Medulla oblongata (tissue), 1 donor: ENCODE measurements around the gene SNAP91.
"Not testable (repeated sequence)": the region's sequence is repeated elsewhere in the genome, so short reads cannot be mapped to it uniquely, and the experiment has no call there.

ENCODE experiments used
- DNase-seq: peaks from one replicate; pipeline ENCODE4 v3.0.0-alpha.2; 2015; ENCODE audit errors: extremely low spot score

The SNAP91 gene

GRCh38 chr6:83708970-83709747 lies at the start of gene SNAP91:
TSS of gene SNAP91 (minus strand) at chr6:83709101. CDS start at chr6:83707927, 1,174 bp downstream.
- peak; percentile 57 for DNase-seq

DNA sequence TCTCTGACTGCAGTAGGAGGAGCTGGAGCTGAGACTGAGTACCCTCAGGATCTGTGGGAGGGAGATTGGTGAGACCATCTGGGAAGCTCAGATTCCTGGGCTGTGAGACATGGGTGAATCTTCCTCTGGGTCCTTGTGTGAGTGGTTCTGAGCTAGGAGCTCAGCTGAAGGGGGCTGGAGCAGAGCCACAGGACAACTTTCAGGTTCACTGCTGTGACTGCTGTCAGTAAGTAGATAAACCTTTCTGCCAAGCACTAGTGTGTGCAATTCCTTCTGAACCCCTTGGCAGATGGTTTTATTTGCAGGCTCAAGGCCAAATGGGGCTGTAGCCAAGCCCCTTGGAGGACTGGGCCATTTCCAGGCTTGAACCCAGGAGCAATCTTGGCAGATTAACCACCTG lies 49.6 kb upstream of the SNAP91 start:
- DNase-seq: no peak

DNA sequence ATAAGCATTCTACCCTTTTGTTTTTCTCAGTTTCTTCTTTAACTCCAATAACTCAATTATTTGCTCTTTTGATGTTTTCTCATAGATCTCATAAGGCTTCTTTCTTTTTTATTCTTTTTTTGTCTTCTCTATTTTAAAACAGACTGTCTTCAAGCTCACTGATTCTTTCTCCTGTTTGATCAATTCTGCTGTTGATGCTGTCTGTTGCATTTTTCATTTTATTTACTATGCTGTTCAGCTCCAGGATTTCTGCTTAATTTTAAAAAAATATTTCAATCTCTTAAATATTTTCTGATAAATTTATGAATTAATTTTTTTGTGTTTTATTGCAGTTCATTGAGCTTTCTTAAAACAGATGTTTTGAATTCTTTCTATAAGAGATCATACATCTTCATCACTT lies 48.1 kb upstream of the SNAP91 start:
- no peak for DNase-seq

GRCh38 chr6:83756565-83756964 lies 47.7 kb upstream of the SNAP91 start:
- no peak for DNase-seq

GRCh38 chr6:83752375-83752774 lies 43.5 kb upstream of the SNAP91 start:
- DNase-seq: not testable (repeated sequence)

GRCh38 chr6:83741089-83741488 lies 32.2 kb upstream of the SNAP91 start:
- no peak for DNase-seq

DNA sequence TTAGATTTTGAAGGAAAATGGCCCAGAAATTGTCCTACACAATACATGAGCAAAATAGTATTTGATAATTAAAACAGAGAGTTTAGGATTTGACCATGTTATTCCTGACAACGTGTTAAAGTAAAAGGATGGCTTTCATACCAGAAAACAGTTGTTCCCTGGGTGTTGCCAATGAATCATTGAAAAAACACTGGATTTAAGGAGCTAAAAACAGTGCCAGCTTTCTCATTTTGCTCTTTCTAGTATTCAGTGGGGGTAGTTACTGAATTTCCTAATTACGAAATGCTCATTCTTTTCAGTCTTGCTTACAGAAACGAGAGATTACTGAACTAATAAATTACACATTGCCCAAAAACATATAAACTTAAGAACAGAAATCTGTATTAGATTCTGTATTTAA lies 26.6 kb upstream of the SNAP91 start:
- no peak for DNase-seq

- no peak for DNase-seq
Observed at GRCh38 chr6:83729871-83730270, 21.0 kb upstream of the SNAP91 start.

DNA sequence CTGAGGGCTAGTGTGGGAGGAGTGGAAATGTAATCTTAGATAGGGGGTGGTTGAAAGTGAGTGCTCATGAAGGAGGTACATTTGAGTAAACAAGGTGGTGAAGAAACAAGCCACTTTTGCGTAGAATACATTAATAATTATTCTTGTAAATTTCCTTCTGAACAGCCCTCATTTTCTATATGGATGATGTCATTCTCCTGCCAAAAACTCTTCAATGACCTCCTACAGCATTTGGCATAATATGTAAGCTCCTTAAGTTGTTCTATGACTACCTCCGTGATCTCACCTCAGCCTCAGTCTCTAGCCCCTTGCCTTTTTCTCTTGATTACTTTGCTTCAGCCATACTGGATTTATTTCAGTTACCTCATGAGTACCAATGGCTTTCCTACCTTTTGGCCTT lies 14.0 kb upstream of the SNAP91 start:
- DNase-seq: no peak

GRCh38 chr6:83717809-83718208 lies 8.9 kb upstream of the SNAP91 start:
- no peak for DNase-seq

DNA sequence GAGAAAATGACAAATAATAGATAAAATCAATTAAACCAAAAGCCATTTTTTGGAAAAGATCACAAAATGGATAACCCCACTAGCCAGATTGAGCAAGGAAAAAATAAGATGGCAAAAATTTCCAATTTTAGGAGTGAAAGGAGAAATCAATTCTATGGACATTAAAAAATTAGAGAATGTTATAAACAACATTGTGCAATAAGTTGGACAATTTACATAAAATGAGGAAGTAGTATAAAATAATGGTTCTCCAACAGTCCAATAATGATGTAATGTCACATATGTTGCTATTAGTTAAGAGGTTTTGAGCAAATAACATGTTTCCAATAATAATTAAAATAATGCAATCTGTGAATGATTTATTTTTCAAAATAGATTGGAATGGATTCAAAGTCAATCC lies 3.1 kb upstream of the SNAP91 start:
- no peak for DNase-seq

- no peak for DNase-seq
Observed at GRCh38 chr6:83709748-83710050, 798 bp upstream of the SNAP91 start.

DNA sequence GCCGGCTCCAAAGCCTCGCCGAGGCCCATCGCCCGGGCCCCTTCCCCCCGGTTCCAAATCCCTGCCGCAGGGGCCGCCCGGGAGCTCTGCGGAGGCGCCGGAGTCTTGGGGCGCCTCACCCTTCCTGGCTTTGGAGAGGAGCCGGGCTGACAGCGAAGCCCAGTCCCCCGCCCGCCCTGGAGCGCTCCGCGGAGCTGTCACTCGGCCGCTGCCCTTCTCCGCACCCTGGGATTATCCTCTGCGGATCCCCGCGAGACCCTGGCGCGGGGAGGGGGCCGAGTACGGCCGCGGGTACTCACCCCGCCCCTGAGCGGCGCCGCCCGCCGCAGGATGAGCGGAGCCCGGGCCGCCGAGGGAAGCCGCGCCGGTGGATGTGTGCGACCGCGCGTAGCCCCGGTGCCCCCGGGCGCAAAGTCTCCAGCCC lies 343 bp downstream of the SNAP91 start:
- peak; percentile 12 for DNase-seq

DNA sequence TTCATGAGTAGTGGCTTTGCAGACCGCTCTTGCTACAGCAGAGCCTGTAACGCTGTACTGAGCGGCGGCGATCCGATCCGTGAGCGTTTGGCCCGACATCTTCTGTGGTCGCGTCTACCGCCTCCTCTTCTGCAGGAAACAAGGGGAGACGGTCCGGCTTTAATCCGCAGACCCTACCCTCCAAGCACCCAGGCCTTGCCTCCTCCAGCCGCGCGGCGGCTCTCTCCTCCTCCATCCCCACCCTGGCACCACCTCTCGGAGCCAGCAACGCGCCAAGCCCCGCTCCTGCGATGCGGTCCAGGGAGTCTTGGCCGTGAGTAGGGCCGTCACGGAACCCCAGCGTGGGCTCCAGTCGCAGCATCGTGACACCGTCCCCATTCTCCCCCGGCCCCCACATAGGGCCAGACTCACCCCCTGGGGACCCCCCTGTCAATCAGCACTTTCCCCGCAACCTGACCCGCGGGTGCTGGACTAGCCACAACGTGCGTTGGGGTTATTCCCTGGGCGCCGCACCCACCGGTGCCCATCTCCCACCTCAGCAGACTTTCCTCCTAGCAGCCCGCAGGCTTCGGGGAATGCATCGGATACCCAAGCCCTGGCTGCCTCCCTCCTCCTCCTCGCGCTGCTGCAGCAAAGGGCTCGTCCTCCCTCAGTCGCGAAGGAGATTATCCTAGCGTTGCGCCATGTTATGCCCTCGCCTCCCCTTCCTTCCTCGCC lies 914 bp downstream of the SNAP91 start:
- DNase-seq: peak; percentile 28

DNA sequence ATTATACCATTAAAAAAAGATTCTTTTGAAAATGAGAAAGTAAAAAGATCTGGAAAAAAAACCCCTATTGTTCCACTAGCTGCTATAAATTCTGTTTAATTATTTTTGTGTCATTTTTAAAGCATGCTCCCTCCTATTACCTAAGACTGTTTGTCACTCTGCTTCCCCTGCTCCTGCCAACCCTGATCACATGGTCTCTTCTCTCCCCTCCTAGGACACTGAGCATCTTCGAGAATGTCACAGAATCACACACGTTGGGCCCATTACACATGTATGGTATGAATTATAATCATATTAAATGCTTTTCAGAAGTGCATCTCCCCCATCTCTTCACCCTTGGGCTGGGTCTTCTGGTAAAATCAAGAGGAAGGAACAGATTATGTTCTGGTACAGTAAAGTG lies 6.2 kb downstream of the SNAP91 start:
- DNase-seq: peak; percentile 15

DNA sequence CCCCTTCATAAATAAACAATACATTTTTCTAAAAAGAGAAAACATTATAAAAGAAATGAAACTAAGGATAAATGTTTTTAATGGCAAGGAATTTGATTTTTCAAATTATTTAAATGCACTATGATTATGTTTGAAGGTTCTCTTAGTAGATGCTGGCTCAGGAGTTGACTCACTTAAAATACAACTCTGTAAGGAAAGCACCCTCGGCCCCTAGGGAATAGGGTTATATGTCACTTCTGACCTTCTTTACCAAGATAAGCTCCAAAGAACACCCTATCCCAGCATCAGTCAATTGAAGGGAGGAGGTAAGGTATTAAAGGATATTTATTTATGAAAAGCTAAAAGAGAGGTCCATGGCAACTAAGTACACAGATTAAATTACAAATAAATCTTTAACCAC lies 6.8 kb downstream of the SNAP91 start:
- no peak for DNase-seq

DNA sequence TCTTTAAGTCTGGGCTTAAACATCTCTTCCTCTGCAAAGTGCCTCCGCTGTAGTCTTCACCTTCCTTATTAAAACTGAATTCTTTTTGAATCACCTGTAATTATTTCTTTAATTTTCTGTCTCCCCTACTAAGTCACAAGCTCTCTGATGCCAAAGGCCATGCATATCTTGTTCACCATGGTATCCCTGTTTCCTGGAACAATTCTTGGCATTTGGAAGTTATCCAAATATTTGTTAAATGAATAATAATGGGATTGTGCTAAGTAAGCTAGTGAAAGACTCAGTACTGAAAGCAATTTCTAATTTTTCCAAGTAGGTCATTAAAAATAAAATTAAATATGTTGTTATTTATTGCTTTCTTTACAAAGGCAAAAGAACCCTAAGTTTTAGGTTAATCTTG lies 12.2 kb downstream of the SNAP91 start:
- no peak for DNase-seq

- DNase-seq: no peak
Observed at GRCh38 chr6:83685481-83685880, 23.4 kb downstream of the SNAP91 start.

DNA sequence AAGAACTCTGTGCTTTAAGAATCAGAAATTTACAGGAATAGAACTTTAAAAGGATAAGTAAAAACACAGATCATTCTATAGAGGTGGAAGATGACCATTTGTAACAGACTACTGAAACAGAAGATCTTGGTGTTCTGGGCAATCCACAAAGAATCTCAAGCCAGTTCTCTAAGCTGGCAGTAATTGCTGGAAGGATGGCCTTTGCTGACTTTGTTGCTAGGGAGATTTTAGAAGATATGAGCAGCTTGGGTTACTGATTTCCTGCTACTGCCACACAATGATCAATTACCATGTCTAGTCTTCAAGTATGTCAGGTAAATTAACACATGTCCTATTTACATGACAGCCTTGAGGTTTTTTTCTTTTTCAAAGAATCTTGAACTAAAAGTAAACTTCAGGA lies 31.1 kb downstream of the SNAP91 start:
- DNase-seq: no peak

GRCh38 chr6:83637953-83638352 lies 70.9 kb downstream of the SNAP91 start:
- DNase-seq: no peak

DNA sequence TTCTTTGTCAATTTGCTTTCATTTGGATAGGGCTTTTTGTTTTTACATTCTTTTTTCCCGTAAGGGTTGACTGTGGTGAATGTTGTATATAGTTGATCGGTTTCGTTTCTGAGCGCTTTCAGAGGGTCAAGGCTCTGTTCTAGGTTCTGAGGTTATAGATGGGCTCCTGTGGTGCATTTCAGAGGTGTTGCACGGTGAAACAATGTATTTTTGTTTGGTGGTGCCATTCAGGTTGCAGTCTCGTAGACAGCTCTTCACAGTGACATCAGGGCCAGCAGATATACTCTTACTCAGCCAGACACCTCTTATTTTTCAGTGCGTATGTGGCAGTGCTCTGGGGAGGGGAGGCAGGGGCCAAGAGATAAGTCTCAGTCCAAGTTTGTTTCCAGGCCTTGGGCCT lies 72.1 kb downstream of the SNAP91 start:
- no peak for DNase-seq

- no peak for DNase-seq
Observed at GRCh38 chr6:83633609-83634008, 75.3 kb downstream of the SNAP91 start.

DNA sequence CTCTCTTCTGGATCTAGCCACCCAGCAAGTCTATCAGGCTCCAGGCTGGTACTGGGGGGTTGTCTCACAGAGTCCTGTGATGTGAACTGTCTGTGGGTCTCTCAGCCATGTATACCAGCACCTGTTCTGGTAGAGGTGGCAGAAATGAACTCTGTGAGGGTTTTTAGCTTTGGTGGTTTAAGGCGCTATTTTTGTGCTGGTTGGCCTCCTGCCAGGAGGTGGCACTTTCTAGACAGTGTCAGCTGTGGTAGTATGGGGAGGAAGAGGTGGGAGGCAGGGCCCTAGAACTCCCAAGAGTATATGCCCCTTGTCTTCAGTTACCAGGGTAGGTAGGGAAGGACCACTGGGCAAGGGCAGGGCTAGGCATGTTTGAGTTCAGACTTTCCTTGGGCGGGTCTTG lies 75.8 kb downstream of the SNAP91 start:
- DNase-seq: no peak

DNA sequence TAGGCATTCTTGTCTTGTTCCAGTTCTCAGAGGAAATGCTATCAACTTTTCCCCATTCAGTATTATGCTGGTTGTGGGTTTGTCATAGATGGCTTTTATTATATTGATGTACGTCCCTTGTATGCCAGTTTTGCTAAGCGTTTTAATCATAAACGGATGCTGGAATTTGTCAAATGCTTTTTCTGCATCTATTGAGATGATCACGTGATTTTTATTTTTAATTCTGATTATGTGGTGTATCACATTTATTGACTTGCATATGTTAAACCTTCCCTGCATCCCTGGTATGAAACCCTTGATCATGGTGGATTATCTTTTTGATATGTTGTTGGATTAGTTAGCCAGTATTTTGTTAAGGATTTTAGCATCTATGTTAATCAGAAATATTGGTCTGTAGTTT lies 79.0 kb downstream of the SNAP91 start:
- DNase-seq: not testable (repeated sequence)
